GM19238 (cell line): ENCODE results near the gene LYPD6.
A peak's percentile ranks its signal among the peaks of the same experiment; 100 is the strongest.
"Not testable (repeated sequence)": the region's sequence is repeated elsewhere in the genome, so short reads cannot be mapped to it uniquely, and the experiment has no call there.

Source experiments
- DNase-seq: peaks from one replicate; pipeline ENCODE4 v3.0.0; 2011; ENCODE audit warnings: low spot score; ENCODE audit not compliant: insufficient read length

Gene LYPD6

DNA sequence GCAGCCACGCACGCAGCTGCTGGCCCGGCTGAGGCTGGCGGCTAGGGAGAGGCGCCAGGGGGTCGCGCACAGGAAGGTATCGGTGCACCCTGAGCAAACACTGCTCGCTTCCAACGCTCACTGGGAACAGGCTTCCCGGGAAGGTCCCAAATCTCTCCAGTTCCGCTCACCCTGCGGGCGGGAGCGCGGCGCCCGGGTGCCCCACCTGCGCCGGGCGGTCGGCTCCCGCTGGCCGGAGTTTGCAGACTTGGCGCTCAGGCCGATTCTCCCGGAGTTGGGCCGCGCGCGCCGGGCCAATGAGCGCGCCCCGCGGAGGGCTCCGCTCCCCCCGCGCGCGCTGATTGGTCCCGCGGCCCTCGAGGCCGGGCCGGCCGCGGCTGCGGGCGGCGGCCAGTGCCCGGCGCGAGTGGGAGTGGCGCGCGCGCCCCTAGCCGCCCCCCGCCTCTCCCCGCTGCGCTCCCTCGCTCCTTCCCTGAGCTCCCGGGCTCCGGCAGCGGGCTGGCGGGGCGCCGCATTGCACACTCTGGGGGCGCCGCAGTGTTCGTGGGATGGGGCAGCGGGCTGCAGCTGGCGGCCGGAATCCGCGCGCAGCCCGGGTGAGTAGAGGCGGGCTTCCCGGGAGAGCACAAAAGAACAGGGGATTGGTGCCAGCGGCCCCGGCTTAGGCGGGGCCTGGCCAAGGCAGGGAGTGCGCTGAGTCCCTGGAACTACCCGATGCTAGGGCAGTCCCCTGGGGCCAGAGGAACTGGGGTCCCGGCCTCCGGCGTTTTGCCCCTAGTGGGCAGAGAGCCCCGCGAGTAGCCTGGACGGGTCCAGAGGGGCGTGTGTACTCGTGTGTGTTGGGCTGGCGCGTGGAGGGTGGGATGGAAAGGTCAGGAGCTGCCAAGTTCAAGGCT lies at the start of gene LYPD6:
LYPD6 (plus strand) TSS at position 461 of the 896 bp plus-strand sequence. CDS start 107,122 bp downstream, outside the sequence.
- DNase-seq = no peak

DNA sequence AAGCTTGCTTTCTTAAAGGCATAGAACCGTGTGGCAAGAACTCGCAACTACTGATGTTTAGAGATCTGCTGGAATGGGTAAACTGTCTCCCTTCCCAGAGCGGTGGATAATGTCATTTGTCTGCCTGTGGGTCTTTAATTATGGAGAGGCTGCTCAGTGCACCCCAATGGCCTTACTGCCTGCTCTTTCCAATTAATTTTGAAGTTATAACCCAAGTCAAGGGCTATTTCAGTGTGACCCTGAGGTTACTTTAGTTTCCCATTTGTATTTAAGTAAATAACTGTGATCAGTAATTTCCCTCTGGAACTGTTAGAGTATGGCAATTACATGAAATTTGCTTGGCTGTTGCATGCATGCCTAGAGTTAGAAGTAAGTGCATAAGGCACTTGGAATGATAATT lies 48.9 kb upstream of the LYPD6 start:
- no peak for DNase-seq

DNA sequence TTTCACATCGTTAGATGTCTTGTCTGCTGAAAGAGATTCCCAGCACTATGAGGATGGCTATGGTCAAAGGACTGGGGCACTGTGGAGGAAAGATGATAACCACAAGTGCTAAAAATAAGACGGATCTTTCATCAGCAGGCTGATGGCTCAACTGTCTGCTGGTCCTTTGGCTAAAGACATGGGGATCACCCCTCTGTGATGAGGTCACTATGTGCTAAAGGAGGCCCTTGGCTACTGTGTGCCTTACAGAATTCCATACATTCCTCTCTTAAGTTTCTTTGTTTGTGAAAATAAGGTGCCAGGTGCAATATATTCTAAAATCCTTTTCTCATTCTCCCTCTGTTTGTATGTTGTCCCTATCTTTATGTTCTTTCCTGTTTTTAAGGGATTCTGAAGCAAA lies 39.7 kb upstream of the LYPD6 start:
- DNase-seq = no peak

GRCh38 chr2:149291881-149292280 lies 38.5 kb upstream of the LYPD6 start:
- no peak for DNase-seq

- DNase-seq = no peak
Observed at GRCh38 chr2:149296031-149296430, 34.4 kb upstream of the LYPD6 start.

- DNase-seq = no peak
Observed at GRCh38 chr2:149307014-149307413, 23.4 kb upstream of the LYPD6 start.

GRCh38 chr2:149310349-149310748 lies 20.0 kb upstream of the LYPD6 start:
- no peak for DNase-seq

GRCh38 chr2:149312039-149312438 lies 18.3 kb upstream of the LYPD6 start:
- DNase-seq = no peak

- peak; percentile 39 for DNase-seq
Observed at GRCh38 chr2:149313512-149313972, 16.8 kb upstream of the LYPD6 start.

GRCh38 chr2:149314687-149315086 lies 15.7 kb upstream of the LYPD6 start:
- no peak for DNase-seq

DNA sequence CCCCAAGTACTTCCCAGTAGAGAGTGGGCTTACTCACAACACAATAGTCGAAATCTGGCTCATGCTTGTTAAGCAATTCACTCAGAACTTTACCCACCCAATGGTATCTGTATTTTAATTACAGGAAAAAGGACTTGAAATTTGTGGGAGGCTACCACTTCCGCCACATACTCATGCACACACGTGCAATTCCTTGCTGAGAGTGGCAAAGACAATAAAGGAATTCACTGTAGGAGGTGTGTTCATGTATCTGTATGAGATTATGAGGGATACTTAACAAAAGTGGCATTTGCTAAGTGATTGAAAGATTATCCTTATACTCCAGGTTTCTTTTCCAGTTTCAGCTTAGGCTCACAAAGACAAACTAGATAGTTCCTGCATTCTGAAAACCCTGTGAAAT lies 14.9 kb upstream of the LYPD6 start:
- DNase-seq = no peak

GRCh38 chr2:149318566-149318965 lies 11.8 kb upstream of the LYPD6 start:
- not testable (repeated sequence) for DNase-seq

DNA sequence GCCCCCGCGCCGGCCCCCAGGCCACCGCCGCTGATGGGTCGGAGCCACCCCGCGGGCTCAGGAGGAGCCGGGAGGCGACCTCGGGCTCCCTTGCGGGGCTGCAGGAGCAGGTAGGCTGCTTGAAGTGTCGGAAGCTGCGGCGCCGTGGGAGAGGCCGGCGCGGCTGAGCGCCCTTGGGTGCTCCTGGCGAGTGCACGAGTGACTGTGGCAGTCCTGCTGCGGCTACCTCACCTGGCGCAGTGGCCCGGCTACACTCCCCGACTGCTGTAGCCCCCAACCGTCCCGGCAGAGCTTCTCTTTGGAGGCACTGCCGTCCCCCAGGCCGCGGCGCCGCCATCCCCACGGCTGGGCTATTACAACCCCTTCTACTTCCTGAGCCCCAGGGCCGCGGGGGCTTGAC lies 10.0 kb upstream of the LYPD6 start:
- DNase-seq = no peak

DNA sequence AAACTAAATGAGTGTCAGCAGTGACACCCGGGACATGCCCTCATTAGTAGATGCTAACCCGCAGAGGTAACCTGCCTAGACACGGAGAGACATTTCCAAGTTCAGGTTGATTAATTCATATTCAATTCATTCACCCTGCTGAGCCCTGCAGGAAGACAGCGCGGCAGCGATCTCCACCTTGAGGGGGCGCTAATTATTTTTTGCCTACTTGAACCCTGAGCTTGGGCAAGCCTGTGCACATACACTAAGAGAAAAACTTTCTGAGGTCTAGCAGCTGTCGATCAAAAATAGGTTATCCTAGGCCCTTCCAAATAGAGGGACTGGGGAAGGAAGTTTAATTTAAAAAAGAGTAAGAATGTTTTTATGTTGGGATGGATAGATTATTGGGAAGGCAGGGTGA lies 1.3 kb upstream of the LYPD6 start:
- no peak for DNase-seq

GRCh38 chr2:149329489-149330126 lies 779 bp upstream of the LYPD6 start:
- DNase-seq = no peak

DNA sequence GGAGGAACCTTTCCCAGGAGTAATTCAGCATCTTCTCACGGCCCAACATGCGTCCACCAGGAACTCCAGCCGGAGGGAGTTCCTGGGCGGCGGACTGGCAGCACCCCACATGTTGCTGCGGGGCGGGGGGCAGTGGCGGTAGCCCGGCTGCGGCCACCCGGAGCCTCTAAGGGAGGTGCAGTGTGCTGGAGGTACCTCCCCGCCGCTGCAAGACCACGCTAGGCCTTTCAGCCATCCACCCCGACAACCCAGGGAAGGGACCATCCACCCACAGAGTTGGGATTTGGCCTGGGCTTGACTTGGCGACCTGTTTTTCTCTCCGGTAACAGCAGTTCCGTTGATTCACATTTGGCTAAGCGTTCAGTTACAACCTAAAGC lies 625 bp downstream of the LYPD6 start:
- DNase-seq = no peak

DNA sequence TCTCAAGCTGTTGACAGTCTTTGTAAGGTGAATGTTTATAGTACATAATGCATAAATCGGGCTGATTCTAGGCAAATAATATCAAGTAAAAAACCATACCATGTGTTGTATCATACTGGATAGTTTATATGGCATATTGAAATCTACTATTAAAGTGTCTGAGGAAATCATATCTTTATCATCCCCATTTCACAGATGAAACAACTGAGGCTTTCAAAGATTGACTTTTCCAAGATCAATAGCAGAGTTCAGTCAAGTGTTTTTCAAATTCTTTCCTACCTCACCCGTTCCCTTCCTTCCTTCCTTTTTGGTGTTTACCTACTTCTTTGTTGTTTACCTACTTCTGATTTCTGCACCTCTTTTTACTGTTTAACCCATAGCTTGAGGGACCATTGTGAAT lies 2.0 kb downstream of the LYPD6 start:
- no peak for DNase-seq

GRCh38 chr2:149333636-149334035 lies 3.2 kb downstream of the LYPD6 start:
- DNase-seq = no peak

GRCh38 chr2:149334156-149334555 lies 3.8 kb downstream of the LYPD6 start:
- DNase-seq = no peak

DNA sequence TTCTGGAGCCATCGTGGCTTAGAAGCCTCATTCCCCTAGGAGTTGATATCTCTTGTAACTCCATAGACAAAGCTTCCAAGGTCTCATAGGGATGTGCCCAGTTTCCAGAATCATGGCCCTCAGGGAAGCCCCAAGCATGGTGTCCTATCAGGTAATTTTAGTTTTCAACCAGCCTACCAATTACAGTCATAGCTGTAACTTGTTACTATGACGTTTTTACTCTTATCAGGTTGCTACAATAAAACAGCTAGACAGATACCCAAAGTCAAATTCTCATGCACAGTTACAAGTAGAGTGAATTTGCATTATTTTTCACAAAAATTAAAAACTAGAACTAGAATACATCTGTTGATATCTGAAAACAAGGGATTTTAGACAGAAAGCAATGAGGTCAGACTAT lies 8.9 kb downstream of the LYPD6 start:
- DNase-seq = no peak

DNA sequence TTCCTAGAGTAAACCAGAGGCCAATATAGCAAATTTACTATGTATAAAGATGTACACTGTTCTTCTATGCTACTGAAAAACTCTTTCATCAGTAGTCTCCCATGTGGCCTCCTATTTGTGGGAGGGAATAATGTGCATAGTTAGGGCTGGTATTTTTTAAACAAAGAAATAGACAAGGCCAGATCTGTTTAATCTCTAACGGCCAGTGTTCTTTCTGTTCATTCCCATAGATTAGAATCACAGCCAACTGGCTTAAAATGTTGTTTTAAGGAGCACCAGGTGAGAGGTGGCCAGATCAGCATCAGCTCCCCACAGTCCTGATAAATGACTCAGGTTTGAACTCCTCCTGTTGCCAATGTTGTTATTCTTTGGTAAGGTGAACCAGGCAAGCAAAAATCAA lies 12.1 kb downstream of the LYPD6 start:
- DNase-seq = no peak

GRCh38 chr2:149344105-149344504 lies 13.7 kb downstream of the LYPD6 start:
- no peak for DNase-seq

- DNase-seq = no peak
Observed at GRCh38 chr2:149346272-149346671, 15.9 kb downstream of the LYPD6 start.
